T-helper 1 cell (primary cell): ENCODE results near the gene E2F4.

Experiments used
- DNase-seq, 5 donors: peaks; one replicate each; pipeline ENCODE4 v3.0.0-alpha.2; 2012 to 2020

Gene E2F4

GRCh38 chr16:67157892-67158635 is 33.9 kb upstream of the E2F4 start:
- DNase-seq, result peak in 1 of 5 donors; percentile 68

GRCh38 chr16:67158637-67159600 is 33.0 kb upstream of the E2F4 start:
- peak; percentile 65 to 95 (median 76) for DNase-seq

- DNase-seq, result no peak
These were observed 30.3 kb upstream of the E2F4 start for GRCh38 chr16:67161595-67162058.

DNA sequence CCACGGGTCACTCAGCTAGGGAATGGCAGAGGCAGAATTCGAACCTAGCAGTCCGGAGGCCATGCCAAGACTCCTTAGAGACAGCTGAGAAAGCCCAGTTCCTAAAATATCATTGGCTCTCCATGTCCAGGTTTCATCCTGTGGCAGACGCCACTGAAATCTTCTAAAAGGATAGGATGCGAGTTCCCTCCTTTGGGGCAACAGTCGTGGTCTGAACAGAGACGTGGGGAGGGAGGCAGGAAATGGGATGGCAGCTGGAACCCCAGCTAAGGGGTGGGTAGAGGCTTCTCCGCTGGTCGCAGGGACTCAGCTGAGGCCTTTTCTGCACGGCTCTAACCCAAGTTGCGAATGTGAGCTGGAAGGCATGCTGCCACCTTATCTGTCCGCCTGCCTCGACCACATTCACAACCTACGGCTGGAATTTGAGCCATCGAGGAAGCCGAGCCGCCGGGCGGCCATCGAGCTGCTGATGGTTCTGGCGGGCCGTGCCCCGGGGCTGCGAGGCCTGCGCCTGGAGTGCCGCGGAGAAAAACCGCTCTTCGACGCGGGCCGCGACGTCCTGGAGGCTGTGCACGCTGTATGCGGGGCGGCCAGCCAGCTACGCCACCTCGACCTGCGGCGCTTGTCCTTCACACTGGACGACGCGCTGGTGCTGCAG is 29.3 kb upstream of the E2F4 start:
- DNase-seq, result no peak

GRCh38 chr16:67163164-67163998 is 28.6 kb upstream of the E2F4 start:
- DNase-seq, result peak in 2 of 5 donors; percentile 38 to 93

DNA sequence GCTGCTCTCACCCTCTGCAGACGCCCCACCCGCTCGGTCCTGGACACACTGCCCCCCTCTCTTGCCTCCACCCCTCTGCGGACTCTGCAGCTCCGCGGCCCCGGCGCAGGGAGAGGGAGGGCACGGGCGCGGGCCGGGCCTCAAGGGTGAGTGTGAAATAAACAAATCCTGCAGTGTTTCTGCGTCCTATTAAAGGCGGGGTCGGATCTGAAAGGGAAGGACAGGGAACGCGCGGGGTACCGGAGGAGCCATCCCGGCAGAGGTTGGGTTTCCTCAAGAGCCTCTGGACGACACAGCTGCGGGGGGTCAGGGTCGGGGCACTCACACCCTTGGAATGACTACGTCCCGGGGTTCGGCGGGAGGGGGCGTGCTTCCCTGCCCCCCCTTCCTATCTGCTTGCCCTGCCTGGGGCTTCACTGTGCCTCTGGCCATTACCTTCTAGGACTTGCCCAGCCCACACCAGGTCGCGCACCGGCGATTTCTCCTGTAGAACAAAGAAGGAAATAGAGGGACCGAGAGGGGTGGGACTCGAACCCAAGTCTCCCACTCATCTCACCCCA is 27.9 kb upstream of the E2F4 start:
- DNase-seq, result no peak

- DNase-seq, result peak in 1 of 5 donors; percentile 67
These were observed 27.3 kb upstream of the E2F4 start, which contains the start of gene HSF4 for GRCh38 chr16:67164599-67165061. Gene HSF4, plus strand, starts transcription at chr16:67164745. Its CDS starts 67 bp downstream, at chr16:67164812.

GRCh38 chr16:67165121-67166078 is 26.6 kb upstream of the E2F4 start:
- DNase-seq, result peak in 1 of 5 donors; percentile 61

GRCh38 chr16:67166110-67166547 is 25.8 kb upstream of the E2F4 start:
- DNase-seq, result no peak

DNA sequence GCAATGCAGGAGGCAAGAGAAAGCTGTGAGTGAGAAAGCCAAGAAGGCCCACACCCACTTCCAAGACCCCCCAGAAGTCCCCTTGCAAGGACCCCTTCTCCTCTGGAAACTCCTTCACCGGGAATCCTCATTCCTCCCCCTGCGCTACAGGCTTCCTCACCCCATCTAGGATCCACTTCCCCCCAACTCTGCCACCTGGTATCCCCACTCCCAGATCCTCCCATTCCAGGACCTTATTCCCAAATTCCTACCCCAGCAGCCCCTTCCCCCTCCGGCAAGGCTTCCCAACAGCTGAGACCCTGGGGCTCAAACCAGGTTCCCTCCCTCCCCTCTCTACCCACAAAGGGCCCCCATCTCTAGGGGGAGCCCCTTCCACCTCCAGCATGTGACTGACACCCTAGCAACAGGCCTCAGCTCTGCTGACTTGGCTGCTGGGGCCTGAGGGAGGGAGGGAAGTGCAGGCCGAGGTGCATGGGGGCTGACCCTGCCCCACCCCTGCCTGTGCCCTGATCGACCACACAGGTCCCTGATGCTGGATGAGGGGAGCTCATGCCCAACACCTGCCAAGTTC is 25.3 kb upstream of the E2F4 start:
- no peak for DNase-seq

DNA sequence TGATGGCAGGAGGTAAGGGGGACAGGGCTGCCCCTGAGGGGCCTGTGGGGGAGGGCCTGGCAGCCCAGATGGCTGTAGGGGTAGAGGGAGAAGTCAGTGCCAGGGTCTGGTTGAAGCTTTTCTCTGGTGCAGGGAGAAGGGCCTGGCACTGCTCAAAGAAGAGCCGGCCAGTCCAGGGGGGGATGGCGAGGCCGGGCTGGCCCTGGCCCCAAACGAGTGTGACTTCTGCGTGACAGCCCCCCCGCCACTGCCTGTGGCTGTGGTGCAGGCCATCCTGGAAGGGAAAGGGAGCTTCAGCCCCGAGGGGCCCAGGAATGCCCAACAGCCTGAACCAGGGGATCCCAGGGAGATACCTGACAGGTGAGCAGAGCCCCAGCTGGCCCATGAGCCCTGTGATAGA is 24.4 kb upstream of the E2F4 start:
- DNase-seq, result no peak

- DNase-seq, result no peak
These were observed 22.9 kb upstream of the E2F4 start for GRCh38 chr16:67169011-67169451.

DNA sequence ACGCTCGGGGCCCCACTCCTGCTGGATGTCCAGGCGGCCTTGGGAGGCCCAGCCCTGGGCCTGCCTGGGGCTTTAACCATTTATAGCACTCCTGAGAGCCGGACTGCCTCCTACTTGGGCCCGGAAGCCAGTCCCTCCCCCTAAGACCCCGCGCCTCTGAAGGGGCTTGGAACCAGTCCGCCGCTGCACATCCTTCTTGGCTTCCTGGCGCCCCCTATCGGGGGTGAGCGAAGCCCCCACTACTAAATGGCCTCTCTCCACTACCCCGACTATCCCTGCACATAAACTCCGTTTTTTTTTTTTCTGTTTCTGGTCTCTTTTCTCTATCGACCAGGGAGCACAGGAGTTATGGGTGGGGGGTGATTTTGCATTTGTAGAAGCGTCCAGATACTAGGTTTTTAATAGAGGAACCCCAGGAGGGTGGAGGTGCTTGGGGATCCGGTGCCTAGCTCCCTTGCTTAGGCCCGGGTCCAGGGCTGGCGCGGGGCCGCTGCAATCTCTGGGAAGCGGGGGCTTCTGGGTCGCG is 22.2 kb upstream of the E2F4 start:
- DNase-seq, result peak in 1 of 5 donors; percentile 49

- peak in 1 of 5 donors; percentile 82 for DNase-seq
These were observed 21.6 kb upstream of the E2F4 start, which contains the start of gene NOL3 for GRCh38 chr16:67170168-67170948. Gene NOL3, plus strand, starts transcription at chr16:67170538.

- no peak for DNase-seq
These were observed 20.9 kb upstream of the E2F4 start for GRCh38 chr16:67170949-67171649.

GRCh38 chr16:67173323-67173722 is 18.6 kb upstream of the E2F4 start:
- DNase-seq, result no peak

GRCh38 chr16:67173808-67174705 is 17.9 kb upstream of the E2F4 start:
- peak; percentile 49 to 85 (median 59) for DNase-seq
